Trophoblast cell (in vitro differentiated cells and primary cell): Measurements from ENCODE around the gene USF1.

Experiments
- DNase-seq, 2 donors: peaks; one replicate each; pipeline ENCODE4 v3.0.0-alpha.2; 2016
- H2AFZ ChIP-seq: 2 replicates; pipeline ENCODE4 v1.6.1; 2013; ENCODE audit warnings: low read length, moderate library complexity, mild to moderate bottlenecking; ENCODE audit not compliant: insufficient read depth, poor library complexity
- H2AK5ac ChIP-seq: 2 replicates; pipeline ENCODE4 v1.6.1; 2013; ENCODE audit warnings: mild to moderate bottlenecking, low read length
- H2BK120ac ChIP-seq: 2 replicates; pipeline ENCODE4 v1.6.1; 2013; ENCODE audit warnings: low read length, mild to moderate bottlenecking, moderate library complexity; ENCODE audit not compliant: insufficient read depth, poor library complexity
- H2BK12ac ChIP-seq: 2 replicates; pipeline ENCODE4 v1.6.1; 2013; ENCODE audit warnings: mild to moderate bottlenecking, low read length, moderate library complexity
- H2BK5ac ChIP-seq: 2 replicates; pipeline ENCODE4 v1.6.1; 2013; ENCODE audit warnings: low read length, low read depth, moderate library complexity, mild to moderate bottlenecking; ENCODE audit not compliant: poor library complexity
- H3K14ac ChIP-seq: 2 replicates; pipeline ENCODE4 v1.6.1; 2013; ENCODE audit warnings: mild to moderate bottlenecking, low read length
- H3K18ac ChIP-seq: 2 replicates; pipeline ENCODE4 v1.6.1; 2013; ENCODE audit warnings: mild to moderate bottlenecking, low read length
- H3K23ac ChIP-seq: 2 replicates; pipeline ENCODE4 v1.6.1; 2013; ENCODE audit warnings: low read length
- H3K27ac ChIP-seq: 2 replicates; pipeline ENCODE4 v1.5.1; 2013; ENCODE audit warnings: low read depth, mild to moderate bottlenecking, inconsistent platforms, low read length, moderate library complexity
- H3K27me3 ChIP-seq: 2 replicates; pipeline ENCODE4 v1.6.1; 2013; ENCODE audit warnings: inconsistent platforms, mild to moderate bottlenecking, low read length, moderate library complexity; ENCODE audit not compliant: insufficient read depth
- H3K36me3 ChIP-seq, 2 experiments: 1 replicate in 1 of 2; 2 replicates in 1 of 2; pipeline ENCODE4 v1.6.1; 2013; ENCODE audit warnings: low read length in 2 of 2, mild to moderate bottlenecking in 2 of 2, moderate library complexity in 1 of 2; ENCODE audit not compliant: insufficient read depth in 2 of 2, control insufficient read depth in 1 of 2
- H3K4ac ChIP-seq: 2 replicates; pipeline ENCODE4 v1.6.1; 2013; ENCODE audit warnings: low read depth, mild to moderate bottlenecking, low read length, moderate library complexity
- H3K4me1 ChIP-seq, 2 experiments: 1 replicate in 1 of 2; 2 replicates in 1 of 2; pipeline ENCODE4 v1.6.1; 2013; ENCODE audit warnings: low read length in 2 of 2, mild to moderate bottlenecking in 2 of 2, moderate library complexity in 1 of 2; ENCODE audit not compliant: insufficient read depth in 2 of 2, control insufficient read depth in 1 of 2
- H3K4me2 ChIP-seq: 2 replicates; pipeline ENCODE4 v1.6.1; 2013; ENCODE audit warnings: inconsistent platforms, mild to moderate bottlenecking, low read length, moderate library complexity
- H3K4me3 ChIP-seq: 2 replicates; pipeline ENCODE4 v1.5.1; 2013; ENCODE audit warnings: mild to moderate bottlenecking, low read depth, low read length, inconsistent platforms
- H3K79me1 ChIP-seq: one replicate; pipeline ENCODE4 v1.6.1; 2013; ENCODE audit warnings: low read length
- H3K79me2 ChIP-seq: 2 replicates; pipeline ENCODE4 v1.6.1; 2013; ENCODE audit warnings: low read length, mild to moderate bottlenecking; ENCODE audit not compliant: control insufficient read depth, insufficient read depth, poor library complexity
- H3K9ac ChIP-seq: 2 replicates; pipeline ENCODE4 v1.6.1; 2013; ENCODE audit warnings: mild to moderate bottlenecking, low read length
- H3K9me3 ChIP-seq: 2 replicates; pipeline ENCODE4 v1.6.1; 2013; ENCODE audit warnings: low read depth, mild to moderate bottlenecking, control low read depth, inconsistent platforms, low read length; ENCODE audit not compliant: insufficient read depth
- H4K12ac ChIP-seq: 2 replicates; pipeline ENCODE4 v1.6.1; 2013; ENCODE audit warnings: low read depth, mild to moderate bottlenecking, low read length, moderate library complexity
- H4K8ac ChIP-seq: 2 replicates; pipeline ENCODE4 v1.6.1; 2013; ENCODE audit warnings: low read depth, mild to moderate bottlenecking, low read length, moderate library complexity
- H4K91ac ChIP-seq: one replicate; pipeline ENCODE4 v1.6.1; 2013; ENCODE audit warnings: low read depth, mild to moderate bottlenecking, low read length, moderate library complexity
- whole genome bisulfite sequencing: extraction: QIAGEN DNeasy Blood & Tissue Kit; methylation state at CpG from one replicate; pipeline ENCODE4 v1.1.7; 2013; ENCODE audit warnings: missing lambda C conversion rate; ENCODE audit not compliant: insufficient read length, insufficient coverage; ENCODE audit errors: extremely low coverage; 5-methylcytosine and 5-hydroxymethylcytosine counted together

Gene USF1

GRCh38 chr1:161081519-161081918 lies 35.7 kb upstream of the USF1 start:
- peak overlapping the region; percentile 66 for H3K4ac ChIP-seq
- H2AFZ ChIP-seq = no peak overlapping the region
- H3K79me1 ChIP-seq = peaks cover 70% of the 10 kb centered on the region
- no CpG with 5 or more reads among the region's 5 CpGs for WGBS
- H3K79me2 ChIP-seq = peaks cover 18% of the 10 kb centered on the region
- H4K91ac ChIP-seq = peak overlapping the region; percentile 97
- H2BK5ac ChIP-seq = peak overlapping the region; percentile 81
- H4K8ac ChIP-seq = peak overlapping the region; percentile 33
- H3K9me3 ChIP-seq = peaks cover 2% of the 10 kb centered on the region
- H3K14ac ChIP-seq = peak overlapping the region; percentile 91
- H2BK12ac ChIP-seq = peak overlapping the region; percentile 94
- no peaks in the 10 kb centered on the region for H3K27me3 ChIP-seq
- H2BK120ac ChIP-seq = peak overlapping the region; percentile 67
- H3K36me3 ChIP-seq = peaks cover 5% of the 10 kb centered on the region in 2 experiments
- no peak overlapping the region for H3K9ac ChIP-seq
- peaks cover 60 to 69% of the 10 kb centered on the region in 2 experiments for H3K4me1 ChIP-seq
- H4K12ac ChIP-seq = peak overlapping the region; percentile 24
- peak overlapping the region; percentile 83 for H3K18ac ChIP-seq
- DNase-seq = peak; percentile 55 to 68
- H3K27ac ChIP-seq = peak overlapping the region; percentile 81
- no peak overlapping the region for H3K4me2 ChIP-seq
- no peak overlapping the region for H3K4me3 ChIP-seq
- H3K23ac ChIP-seq = no peak overlapping the region
- H2AK5ac ChIP-seq = peak overlapping the region; percentile 98

- Histone ChIP-seq H3K4ac (peak overlapping the region; percentile 61), H3K4me3 (no peak overlapping the region), H3K23ac (no peak overlapping the region), H3K27ac (peak overlapping the region; percentile 81), H3K27me3 (no peaks in the 10 kb centered on the region), H2AK5ac (peak overlapping the region; percentile 63), H3K79me2 (peaks cover 13% of the 10 kb centered on the region), H4K12ac (peak overlapping the region; percentile 29), H4K91ac (peak overlapping the region; percentile 97), H3K4me2 (no peak overlapping the region), H3K79me1 (peaks cover 62% of the 10 kb centered on the region), H2AFZ (no peak overlapping the region), H3K14ac (peak overlapping the region; percentile 56), H3K36me3 (peaks cover 5 to 7% of the 10 kb centered on the region in 2 experiments), H3K4me1 (peaks cover 53 to 61% of the 10 kb centered on the region in 2 experiments), H2BK12ac (peak overlapping the region; percentile 53), H2BK5ac (peak overlapping the region; percentile 60), H3K9me3 (peaks cover 2% of the 10 kb centered on the region), H4K8ac (peak overlapping the region; percentile 61), H2BK120ac (peak overlapping the region; percentile 67), H3K18ac (peak overlapping the region; percentile 71), H3K9ac (no peak overlapping the region)
- WGBS = no CpG with 5 or more reads among the region's 5 CpGs
- DNase-seq = peak; percentile 80 to 94
These were observed 34.9 kb upstream of the USF1 start for GRCh38 chr1:161080441-161081405.

GRCh38 chr1:161079436-161080110 lies 33.8 kb upstream of the USF1 start:
- Histone ChIP-seq H3K79me2 (peaks cover 9% of the 10 kb centered on the region), H3K79me1 (peaks cover 53% of the 10 kb centered on the region), H3K9ac (no peak overlapping the region), H2AK5ac (peak overlapping the region; percentile 64), H3K18ac (peak overlapping the region; percentile 2), H3K4ac (peak overlapping the region; percentile 2), H3K36me3 (peaks cover 10 to 11% of the 10 kb centered on the region in 2 experiments), H3K9me3 (peaks cover 2% of the 10 kb centered on the region), H3K4me1 (peaks cover 47 to 55% of the 10 kb centered on the region in 2 experiments), H3K27me3 (no peaks in the 10 kb centered on the region), H2BK12ac (peak overlapping the region; percentile 0), H2AFZ (no peak overlapping the region), H4K12ac (no peak overlapping the region), H2BK120ac (peak overlapping the region; percentile 67), H3K4me3 (no peak overlapping the region), H3K23ac (no peak overlapping the region), H4K8ac (no peak overlapping the region), H4K91ac (peak overlapping the region; percentile 97), H3K27ac (peak overlapping the region; percentile 81), H2BK5ac (peak overlapping the region; percentile 5), H3K4me2 (no peak overlapping the region), H3K14ac (peak overlapping the region; percentile 56)
- no CpG with 5 or more reads among the region's 41 CpGs for WGBS
- no peak for DNase-seq

- peaks cover 40% of the 10 kb centered on the region for H3K79me1 ChIP-seq
- H2BK12ac ChIP-seq = peak overlapping the region; percentile 53
- H3K36me3 ChIP-seq = peaks cover 18% of the 10 kb centered on the region in 2 experiments
- no peaks in the 10 kb centered on the region for H3K27me3 ChIP-seq
- no peak overlapping the region for H3K4me2 ChIP-seq
- peak overlapping the region; percentile 1 for H2AK5ac ChIP-seq
- no peak overlapping the region for H4K12ac ChIP-seq
- peaks cover 37 to 48% of the 10 kb centered on the region in 2 experiments for H3K4me1 ChIP-seq
- H2BK120ac ChIP-seq = no peak overlapping the region
- no CpG with 5 or more reads among the region's 9 CpGs for WGBS
- H3K9ac ChIP-seq = no peak overlapping the region
- H4K8ac ChIP-seq = no peak overlapping the region
- H3K14ac ChIP-seq = no peak overlapping the region
- no peak overlapping the region for H3K4ac ChIP-seq
- H4K91ac ChIP-seq = no peak overlapping the region
- H3K23ac ChIP-seq = no peak overlapping the region
- no peak overlapping the region for H3K27ac ChIP-seq
- no peak overlapping the region for H2AFZ ChIP-seq
- H3K9me3 ChIP-seq = peaks cover 2% of the 10 kb centered on the region
- peaks cover 3% of the 10 kb centered on the region for H3K79me2 ChIP-seq
- no peak overlapping the region for H3K18ac ChIP-seq
- no peak overlapping the region for H3K4me3 ChIP-seq
- no peak for DNase-seq
- peak overlapping the region; percentile 19 for H2BK5ac ChIP-seq
These were observed 31.6 kb upstream of the USF1 start for GRCh38 chr1:161077426-161077825.
